GM19193 (cell line): ENCODE measurements around the gene MTX1.

Experiments
- POLR2A ChIP-seq: IDR thresholded peaks from 4 replicates; pipeline ENCODE4 v1.6.1; 2011; ENCODE audit not compliant: insufficient read depth, insufficient read length; ENCODE audit errors: extremely low read depth

The MTX1 gene

DNA sequence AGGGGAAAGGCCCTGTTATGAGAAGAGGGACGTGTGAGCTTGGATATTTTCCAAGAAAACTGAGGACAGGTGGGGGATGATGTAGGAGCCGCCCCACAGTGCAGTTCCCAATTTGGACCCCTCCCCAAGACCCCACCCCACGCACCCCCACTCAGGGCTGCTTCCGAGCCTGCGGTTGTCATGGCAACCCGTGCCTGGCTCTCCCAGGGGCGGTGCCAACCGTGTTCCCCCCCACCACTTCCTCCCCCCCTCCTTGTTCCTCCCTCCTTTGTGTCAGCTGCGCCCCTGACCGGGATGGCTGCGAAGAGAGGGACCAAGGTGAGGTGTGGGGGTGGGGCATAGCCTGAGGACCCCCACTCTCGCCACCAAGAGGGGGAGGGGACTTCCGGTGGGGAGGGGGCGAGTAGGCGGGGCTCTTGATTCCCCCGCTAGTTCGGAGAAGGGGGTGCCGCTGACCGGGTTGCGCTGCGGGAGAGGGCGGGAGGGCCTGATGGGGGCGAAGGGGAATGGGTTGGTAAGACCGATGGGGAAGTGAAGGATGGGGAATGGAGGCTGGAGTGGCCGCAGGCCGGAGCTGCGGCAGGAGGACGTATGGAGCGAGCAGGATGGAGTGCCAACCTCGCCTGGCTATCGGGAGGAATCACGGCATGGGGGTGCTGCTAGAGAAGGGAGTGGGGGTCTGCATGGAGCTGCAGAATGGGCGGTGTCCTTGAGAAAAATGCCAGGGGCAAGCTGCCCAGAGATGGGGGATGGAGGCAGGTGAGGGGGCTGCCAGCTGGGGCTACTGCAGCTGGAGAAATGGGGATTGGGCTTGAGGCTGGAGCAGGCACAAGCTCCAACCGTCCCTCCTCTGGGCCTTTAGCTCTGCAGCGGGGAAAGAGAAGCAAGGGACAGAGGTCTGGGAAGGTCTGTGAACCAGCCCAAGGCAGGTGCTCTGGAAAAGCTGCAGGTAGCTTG lies 33.9 kb upstream of the MTX1 start:
- no peak for TF ChIP-seq POLR2A

DNA sequence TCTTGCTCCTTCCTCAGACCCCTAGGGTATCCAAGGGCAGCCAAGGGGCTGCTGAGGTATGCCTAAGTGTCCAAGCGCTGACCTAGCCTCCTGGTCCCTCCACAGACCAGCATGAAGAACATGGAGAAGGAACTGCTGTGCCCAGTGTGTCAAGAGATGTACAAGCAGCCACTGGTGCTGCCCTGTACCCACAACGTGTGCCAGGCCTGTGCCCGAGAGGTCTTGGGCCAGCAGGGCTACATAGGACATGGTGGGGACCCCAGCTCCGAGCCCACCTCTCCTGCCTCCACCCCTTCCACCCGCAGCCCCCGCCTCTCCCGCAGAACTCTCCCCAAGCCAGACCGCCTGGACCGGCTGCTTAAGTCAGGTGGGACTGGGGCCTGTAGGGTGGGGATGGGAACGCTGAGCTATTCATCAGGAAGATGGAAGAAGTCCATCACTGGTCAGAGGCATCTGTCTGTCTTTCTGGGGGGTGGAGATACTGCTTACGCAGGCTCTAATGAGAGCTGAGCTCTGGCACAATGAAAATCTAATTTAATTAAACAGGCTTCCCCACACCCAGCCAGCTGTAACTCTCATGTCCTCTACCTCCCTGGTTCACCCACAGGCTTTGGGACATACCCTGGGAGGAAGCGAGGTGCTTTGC lies 33.1 kb upstream of the MTX1 start:
- no peak for TF ChIP-seq POLR2A

DNA sequence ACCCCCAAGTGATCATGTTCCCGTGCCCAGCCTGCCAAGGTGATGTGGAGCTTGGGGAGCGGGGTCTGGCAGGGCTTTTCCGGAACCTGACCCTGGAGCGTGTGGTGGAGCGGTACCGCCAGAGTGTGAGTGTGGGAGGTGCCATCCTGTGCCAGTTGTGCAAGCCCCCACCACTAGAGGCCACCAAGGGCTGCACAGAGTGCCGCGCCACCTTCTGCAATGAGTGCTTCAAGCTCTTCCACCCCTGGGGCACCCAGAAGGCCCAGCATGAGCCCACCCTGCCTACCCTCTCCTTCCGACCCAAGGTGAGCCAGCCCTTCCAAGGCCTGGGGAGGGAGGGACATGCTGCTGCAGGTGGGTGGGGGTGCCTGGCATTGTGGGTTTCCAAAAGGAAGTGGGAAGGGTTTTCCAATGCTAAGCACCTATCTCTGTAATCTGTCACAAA lies 32.5 kb upstream of the MTX1 start:
- TF ChIP-seq POLR2A = no peak

DNA sequence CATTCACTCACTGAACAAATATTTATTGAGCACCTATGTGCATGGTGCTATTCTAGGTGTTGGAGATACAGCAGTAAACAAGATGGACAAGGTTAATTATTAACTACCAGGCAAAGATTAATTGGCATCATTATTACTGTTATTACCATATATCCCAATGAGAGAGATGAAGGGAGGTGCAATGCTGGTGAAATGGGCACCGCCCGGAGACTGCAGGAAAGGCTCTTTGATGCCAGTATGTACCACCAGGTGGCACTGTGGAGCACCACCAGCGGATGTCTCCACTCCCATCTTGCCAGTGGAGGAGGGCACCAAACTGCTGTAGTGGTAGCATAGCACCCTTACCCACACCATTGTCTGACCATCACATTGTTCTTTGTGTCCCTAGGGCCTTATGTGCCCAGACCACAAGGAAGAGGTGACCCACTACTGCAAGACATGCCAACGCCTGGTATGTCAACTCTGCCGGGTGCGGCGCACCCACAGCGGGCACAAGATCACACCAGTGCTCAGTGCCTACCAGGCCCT lies 31.9 kb upstream of the MTX1 start:
- no peak for TF ChIP-seq POLR2A

DNA sequence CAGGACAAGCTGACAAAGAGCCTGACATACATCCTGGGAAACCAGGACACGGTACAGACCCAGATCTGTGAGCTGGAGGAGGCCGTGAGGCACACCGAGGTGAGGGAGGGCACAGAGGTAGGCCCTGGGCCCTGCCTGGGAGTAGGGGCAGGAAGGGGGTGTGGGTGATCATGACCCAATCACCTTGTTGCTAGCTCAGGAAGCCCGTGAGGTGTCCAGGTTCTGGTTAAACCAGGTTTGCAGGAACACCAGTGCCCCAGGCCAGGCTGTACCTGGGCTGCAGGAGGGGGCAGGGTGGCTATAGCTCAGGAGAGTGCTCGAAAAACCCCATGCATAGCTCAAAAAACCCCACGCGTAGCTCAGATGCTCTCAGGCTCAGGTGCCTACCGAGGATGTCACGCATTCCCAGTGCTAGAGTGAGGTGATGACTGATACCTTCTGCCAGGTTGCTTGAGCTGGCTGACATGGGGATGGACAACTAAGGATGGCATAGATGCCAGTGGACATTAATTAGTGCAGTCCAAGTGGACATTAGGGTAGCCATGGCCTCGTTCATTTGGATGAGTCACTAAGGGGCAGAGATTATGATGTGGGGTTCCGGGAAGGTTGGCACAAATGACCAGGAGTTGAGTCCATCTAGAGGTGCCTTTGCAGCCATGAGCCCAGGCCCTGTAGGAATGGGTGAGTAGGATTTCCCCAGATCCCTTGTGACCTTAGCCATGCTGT lies 31.1 kb upstream of the MTX1 start:
- no peak for TF ChIP-seq POLR2A

DNA sequence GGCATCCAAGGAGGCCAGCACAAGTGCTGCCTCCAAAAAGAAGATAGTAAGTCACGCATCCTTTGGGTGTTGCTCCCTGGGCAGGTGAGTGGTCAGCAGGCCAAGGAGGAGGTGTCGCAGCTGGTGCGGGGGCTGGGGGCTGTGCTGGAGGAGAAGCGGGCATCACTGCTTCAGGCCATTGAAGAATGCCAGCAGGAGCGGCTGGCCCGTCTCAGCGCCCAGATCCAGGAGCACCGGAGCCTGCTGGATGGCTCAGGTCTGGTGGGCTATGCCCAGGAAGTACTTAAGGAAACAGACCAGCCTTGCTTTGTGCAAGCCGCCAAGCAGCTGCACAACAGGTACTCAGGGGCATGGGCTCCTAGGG lies 30.6 kb upstream of the MTX1 start:
- no peak for TF ChIP-seq POLR2A

DNA sequence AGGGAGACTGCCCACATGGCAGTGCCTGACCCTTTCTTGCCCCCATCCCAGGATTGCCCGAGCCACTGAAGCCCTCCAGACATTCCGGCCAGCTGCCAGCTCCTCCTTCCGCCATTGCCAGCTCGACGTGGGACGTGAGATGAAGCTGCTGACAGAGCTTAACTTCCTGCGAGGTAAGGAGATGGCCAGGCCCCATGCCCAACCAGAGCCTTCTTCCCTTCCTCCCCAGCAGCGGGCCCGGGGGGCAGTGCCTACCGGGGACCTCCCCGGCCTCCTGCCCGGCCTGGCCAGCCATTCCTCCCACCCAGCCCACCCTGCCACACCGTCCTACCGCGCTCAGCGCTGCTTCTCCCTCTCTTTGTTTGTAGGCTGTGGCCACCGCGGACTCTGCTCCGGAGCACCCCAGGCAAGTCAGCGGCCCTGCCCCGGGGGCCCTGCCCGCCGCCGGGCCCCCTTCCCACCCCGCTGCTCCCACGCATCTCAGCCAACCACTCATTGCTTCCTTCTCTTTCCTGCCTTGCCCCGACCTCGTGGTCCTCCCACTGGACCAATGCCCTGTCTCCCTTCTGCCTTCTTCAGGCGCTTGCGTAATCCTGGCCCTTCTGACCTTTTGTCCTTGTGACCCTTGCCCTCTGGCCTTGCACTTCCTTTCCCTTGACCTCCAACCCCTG lies 29.9 kb upstream of the MTX1 start:
- TF ChIP-seq POLR2A = no peak

DNA sequence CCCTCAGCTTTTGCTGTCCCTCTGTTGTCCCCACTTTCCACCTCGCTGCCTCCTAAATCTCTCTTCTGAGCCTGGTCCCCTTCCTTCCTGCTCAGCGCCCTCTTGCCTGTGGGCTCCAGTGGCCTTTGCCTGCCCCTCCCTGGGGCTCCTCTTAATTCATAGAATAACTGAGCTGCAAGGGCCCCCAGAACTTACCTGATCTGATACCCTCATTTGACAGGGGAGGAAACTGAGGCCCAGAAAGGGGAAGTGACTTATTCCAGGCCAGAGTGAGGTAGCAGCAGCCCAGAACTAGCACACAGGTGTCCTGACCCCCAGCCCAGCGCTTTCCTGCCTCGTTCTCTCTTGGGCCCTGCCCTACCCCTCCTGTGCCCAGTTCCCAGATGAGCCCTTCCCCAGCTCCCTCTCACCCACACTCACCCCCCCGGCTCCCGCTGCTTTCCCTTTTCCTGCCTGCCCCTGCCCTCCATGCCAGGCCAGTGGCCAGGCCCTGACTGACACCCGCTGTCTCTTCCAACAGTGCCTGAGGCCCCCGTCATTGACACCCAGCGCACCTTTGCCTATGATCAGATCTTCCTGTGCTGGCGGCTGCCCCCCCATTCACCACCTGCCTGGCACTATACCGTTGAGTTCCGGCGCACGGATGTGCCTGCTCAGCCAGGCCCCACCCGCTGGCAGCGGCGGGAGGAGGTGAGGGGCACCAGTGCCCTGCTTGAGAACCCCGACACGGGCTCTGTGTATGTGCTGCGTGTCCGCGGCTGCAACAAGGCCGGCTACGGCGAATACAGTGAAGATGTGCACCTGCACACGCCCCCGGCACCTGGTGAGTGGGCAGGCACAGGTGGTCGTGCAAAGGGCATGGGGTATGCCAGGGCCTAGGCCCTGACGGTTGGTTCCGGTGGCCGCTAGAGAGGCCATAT lies 29.1 kb upstream of the MTX1 start:
- no peak for TF ChIP-seq POLR2A

DNA sequence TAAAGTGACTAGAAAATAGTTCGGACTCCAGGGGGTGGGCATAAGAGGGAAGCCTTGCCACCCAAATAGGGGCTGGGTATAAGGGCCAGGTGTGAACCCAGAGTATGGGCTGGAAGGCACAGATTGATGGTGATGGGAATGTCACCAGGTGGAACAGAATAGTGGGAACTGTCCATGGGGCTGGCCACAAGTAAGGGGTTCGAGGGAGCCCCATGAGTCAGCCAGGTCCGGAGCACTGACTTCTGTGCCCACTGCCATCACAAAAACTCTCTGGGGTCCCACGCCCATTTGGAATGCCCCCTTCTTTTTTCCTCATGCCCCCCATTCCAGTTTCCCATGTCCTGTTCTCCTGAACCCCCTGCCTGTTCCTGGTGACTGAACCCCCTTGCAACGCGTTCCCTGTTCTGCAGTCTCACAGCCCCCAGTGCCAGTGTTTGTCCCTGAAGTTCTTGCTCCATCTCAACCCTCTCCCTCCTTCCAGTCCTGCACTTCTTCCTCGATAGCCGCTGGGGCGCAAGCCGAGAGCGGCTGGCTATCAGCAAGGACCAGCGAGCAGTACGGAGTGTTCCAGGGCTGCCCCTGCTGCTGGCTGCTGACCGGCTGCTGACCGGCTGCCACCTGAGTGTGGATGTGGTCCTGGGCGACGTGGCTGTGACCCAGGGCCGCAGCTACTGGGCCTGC lies 27.0 kb upstream of the MTX1 start:
- TF ChIP-seq POLR2A = no peak

DNA sequence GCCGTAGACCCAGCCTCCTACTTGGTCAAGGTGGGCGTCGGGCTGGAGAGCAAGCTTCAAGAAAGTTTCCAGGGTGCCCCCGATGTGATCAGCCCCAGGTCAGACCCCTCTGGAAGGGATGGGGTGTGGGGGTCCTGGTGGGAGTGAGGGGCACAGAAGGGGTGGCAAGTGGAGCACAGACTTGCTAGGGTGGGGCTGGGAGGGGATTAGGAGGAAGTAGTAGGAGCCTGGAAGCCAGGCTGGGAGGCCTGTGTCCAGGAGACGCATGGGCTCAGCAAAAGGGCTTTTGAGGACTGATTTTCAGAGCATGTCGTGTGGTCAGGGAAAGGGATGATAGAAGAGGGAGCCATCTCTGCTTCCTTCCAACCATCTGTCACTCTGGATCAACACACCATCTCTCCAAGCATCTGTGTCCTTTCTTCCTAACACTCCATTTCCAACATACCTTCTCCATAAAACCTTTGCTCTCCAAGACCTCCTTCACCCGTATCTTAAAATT lies 26.4 kb upstream of the MTX1 start:
- TF ChIP-seq POLR2A = no peak

DNA sequence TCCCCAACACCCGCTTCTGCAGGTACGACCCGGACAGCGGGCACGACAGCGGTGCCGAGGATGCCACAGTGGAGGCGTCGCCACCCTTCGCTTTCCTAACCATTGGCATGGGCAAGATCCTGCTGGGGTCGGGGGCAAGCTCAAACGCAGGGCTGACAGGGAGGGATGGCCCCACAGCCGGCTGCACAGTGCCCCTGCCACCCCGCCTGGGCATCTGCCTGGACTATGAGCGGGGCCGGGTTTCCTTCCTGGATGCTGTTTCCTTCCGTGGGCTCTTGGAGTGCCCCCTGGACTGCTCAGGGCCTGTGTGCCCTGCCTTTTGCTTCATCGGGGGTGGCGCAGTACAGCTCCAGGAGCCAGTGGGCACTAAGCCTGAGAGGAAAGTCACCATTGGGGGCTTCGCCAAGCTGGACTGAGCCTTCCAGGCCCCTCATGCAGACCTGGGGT lies 24.7 kb upstream of the MTX1 start:
- no peak for TF ChIP-seq POLR2A

DNA sequence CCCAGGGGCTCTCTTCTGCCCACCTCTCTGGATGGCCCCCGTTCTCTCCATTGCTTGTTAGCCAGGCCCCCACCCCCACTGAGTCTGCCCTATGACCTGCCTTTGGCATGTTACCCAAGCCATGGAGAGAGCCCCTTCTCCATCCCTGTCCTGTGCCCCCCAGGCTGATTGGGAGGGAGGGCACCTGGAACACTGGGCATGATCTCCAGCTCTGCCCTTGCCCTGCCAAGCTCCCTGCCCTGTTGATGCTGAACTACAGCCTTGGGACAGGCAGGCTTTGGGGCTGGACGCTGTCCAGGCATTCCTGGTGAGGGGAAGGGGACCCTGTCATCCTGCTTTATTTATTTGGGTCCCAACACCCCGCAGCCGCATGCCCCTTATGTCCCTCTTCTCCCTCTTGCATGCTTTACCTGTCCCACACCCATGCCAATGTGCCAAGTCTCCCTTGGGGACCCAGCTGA lies 24.1 kb upstream of the MTX1 start:
- TF ChIP-seq POLR2A = no peak
